GM21737 (cell line): ENCODE data around the gene MRPL52.
"Not testable (repeated sequence)": the region's sequence is repeated elsewhere in the genome, so short reads cannot be mapped to it uniquely, and the experiment has no call there.

Source experiments
- ATAC-seq: cut with Tn5 transposase; IDR thresholded peaks from one replicate; pipeline ENCODE4 v1.9.1; 2021; ENCODE audit warnings: mild to moderate bottlenecking, moderate library complexity; ENCODE audit not compliant: unreplicated experiment

The MRPL52 gene

DNA sequence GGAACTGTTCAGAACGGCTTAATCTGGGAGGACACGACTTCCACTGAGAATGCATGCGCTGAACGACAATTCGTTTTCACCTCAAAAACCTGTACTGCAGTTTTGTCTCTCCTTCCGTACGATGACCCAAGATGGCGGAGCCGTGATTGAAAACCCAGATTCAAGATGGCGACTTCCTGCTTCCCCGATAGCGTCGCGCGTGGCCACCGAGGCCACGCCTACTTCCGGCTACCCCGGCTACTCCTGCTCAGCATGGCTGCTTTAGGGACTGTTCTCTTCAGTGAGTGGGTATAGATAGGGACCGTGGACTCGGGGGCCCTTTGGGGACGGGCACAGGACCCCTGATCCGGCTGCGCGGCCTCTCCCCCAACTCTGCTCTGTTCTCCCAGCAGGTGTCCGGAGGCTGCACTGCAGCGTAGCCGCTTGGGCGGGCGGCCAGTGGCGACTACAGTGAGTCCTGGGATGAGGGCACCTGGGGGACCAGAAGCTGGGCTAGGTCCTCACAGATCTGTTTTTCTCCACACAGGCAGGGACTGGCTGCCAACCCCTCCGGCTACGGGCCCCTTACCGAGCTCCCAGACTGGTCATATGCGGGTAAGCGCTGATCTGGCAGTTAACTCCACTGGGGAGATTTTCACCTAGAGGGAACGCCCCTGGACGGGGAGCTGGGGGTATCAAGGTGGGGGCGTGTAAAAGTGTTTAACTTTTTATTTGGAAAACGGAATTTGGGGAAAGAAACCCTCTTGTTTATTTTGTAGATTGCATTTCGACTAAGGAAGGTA lies at the start of gene MRPL52:
Gene MRPL52 (plus strand): TSS at position 227 of the 782 bp plus-strand sequence. CDS start 26 bp downstream, at position 253.
- ATAC-seq: peak; percentile 88

DNA sequence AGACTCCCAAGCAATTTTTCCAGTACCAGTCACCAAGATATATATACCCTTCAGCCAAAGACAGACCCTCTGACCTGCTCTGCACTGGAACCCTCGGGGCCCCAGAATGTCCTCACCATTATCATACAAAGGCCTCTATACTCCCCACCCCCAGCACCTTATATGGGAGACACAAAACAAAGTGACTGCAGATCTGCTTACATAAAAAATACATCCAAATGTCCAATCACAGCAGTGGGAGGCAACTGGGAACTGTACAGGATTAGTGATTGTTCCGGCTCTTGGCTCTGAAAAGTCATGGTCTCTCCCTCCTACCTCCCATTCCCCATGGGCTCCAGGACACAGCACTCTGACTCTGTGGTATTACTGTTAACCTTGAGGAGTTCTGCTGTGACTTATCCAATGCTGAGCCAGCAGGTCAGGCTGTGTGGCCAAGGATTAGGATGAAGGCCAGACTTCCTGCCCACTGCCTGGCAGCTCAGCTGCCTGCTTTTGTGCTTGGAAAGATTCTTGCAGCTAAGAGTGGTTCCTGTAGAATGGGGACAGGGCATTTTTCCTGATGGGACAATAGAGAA lies 49.5 kb upstream of the MRPL52 start:
- ATAC-seq: no peak

DNA sequence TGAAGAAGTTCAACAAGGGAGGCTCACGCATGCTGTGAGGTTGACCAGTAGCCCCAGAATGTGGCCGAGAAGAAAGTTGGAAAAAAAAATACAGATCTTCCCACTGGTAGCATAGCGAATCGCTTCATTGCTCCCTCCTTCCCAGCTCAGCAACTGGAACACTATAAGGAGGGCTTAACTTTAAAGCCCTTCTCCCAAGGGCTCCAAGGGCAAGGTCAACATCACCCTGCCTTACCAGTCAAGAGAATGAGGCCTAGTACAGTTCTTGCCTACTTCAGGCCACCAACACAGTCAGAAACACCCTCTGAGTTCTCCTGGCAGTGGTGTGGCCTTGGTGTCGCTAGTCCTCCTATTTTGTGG lies 48.8 kb upstream of the MRPL52 start:
- ATAC-seq: no peak

DNA sequence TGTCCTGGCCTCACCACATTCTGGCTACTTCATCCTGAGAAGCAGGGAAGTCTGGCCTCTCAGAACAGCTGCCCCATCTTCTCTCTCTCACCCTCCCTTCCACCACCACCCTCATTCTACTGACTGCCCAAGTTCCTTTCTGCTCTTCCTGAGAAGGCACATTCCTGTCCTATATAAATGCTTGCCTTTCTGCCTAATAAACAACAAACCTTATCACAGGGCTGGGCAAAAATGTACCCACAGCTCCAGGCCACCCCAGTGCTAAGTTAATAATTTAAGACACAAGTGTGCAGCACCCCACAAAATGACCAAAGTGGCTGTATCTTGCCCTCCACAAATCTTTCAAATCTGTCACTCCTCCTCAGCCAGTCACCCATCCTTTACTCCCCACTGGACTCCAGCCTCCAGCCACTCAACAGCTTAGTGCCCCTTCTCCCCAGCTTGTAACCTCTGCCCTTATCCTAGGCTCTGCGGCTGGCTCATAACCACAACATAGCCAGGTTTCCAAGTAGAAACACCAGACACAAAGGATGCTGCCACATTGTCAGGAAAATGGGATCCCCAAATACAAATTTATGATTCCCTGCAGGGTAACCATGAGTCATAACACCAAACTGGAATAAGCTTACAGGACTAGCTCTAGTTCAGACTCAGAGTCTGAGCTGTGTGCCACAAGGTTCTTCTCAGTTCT lies 48.2 kb upstream of the MRPL52 start:
- no peak for ATAC-seq

DNA sequence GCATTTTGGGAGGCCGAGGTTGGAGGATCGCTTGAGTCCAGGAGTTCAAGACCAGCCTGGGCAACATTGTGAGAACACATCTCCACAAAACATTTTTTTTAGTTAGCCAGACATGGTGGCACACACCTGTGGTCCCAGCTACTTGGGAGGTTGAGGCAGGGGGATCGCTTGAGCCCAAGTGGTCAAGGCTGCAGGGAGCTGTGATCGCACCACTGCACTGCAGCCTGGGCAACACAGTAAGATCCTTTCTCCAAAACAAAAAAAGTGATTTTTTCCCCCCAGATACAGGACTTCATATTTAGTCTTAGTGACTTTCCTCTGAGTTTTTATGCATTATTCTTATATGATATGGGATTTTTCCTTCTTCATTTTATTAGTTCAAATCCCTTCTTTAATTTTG lies 43.0 kb upstream of the MRPL52 start:
- ATAC-seq: no peak

DNA sequence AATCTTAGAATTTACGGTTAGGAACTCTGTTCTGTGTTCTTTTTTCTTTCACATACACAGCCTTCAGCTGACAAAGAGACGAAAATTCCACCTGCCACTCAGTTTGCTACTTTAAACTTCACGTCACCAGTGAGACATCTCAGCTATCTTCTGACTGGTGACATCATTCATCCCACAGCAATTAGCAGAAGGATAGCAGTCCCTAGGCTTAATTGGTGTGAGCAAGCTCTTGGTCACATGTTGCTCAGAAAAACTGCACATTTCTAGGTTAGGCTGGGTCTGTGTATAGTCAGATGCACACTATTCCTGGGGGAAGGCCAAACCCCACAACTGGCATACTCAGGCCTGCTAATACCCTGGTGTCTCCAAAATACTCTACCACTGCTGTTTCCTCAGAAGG lies 38.4 kb upstream of the MRPL52 start:
- no peak for ATAC-seq

DNA sequence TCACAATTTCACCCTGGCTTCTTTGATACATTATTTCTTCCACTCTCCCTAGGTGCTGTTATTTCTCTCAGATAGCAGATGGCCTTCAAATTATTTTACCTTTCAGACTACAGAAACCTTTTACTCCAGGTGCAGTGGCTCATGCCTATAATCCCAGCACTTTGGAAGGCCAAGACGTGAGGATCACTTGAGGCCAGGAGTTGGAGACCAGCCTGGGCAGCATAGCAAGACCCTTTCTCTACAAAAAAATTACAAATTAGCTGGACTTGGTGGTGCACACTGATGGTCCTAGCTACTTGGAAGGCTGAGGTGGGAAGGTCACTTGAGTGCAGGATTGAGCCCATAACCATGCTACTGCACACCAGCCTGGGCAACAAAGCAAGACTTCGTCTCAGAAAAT lies 37.5 kb upstream of the MRPL52 start:
- no peak for ATAC-seq

DNA sequence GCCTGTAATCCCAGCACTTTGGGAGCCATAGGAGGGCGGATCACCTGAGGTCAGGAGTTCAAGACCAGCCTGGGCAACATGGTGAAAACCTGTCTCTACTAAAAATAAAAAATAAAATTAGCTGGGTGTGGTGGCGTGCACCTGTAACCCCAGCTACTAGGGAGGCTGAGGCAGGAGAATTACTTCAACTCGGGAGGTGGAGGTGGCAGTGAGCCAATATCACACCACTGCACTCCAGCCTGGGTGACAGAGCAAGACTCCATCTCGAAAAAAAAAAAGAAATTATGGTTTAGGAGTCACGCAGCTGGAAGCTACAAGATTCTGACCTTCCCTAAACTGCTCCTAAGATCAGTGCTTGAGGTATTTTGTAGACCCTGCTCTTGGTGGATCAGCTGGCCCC lies 36.1 kb upstream of the MRPL52 start:
- ATAC-seq: not testable (repeated sequence)

DNA sequence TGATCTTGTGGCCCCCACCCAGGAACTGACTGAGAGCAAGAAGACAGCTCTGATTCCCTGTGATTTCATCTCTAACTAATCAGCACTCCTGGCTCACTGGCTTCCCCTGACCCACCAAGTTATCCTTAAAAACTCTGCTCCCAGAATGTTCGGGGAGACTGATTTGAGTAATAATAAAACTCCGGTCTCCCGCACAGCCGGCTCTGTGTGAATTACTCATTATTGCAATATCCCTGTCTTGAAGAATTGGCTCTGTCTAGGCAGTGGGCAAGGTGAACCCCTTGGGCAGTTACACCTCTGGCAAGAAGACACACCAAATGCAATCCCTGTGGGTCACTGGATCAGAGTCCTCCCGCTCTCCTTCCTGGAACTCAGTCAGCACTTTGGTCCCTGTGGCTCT lies 35.7 kb upstream of the MRPL52 start:
- ATAC-seq: no peak

DNA sequence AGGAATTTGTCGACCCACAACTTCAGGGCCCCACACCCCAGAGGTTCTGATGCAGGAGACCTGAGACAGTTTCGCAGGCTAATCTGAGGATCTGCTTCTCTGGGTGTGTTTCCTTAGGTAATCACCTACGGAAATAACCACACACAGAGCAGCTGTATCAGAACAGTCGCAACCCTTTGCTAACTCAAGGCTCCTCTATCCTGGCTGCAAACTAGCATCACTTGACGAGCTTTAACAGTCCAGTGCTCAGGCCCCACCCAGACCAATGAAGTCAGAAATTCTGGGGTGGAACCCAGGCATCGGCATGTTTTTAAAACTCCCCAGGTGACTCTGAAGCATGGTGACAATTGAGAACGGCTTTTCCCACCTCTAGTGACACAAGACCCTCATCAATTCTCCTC lies 35.1 kb upstream of the MRPL52 start:
- ATAC-seq: no peak

DNA sequence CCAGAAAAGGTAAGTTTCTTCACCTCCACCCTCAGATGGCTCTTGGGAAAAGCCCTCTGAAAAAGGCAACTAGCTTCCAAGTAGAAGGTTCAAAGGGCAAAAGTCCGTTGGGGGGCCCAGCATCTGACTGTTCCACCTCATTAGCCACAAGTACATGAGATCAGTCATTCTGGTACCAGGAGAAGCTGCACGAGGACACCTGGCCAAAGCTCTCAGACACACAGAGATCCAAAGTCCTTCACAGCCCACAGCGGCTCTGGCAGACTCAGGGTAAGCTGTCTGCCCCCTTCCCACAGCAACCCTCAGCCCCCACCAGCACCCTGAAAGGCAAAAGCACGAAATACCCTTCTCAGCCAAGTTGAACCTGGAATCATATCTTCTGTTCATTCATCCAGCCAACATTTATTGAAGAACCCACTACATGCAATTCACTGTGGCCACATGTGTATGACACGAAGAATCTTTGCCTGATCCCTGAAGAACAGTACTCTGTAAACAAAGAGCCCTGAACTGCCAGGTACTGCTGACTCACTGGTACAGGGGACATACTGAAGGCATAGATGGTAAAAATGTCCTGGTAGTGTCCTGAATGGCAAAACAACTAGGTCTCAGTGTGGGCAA lies 33.5 kb upstream of the MRPL52 start:
- no peak for ATAC-seq

DNA sequence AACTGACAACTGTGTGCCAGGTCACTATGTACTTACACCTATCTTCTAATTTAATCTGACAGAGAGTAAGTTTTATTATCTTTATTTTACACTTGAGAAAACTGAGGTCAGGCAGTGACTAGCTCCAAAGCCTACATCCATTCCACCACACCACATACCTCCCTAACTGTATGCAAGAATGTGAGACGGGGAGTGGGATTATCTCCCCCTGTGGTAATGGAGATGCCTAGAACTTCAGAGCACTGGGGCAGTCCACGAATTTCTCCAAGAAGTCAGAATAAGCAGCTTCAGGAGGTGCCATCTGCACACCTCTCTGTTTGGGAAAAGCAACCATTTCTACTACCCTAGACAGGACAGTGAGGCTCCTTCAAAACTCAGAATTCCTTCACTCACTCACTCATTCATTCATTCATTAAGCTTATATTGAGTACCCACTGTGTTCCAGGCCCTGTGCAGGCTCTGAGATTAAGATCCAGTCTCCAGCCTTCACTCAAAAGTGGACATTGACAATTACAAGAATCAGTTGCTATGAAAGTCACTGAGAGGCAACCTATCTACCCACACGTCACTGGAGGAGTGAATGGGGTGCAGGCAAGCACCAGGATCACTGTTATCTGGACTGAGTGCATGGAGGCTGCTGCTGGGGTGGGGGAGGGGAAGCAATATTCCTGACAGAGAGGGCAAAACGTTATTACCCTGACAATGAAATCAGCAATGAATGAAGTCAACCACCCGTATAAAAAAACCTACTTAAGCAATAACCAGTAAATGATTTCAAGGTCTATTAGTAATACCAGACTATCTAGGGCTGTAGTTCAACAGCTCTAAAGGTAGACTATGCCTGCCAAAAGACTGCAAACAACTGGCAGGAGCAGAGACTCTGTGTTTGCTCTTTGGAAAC lies 32.4 kb upstream of the MRPL52 start:
- no peak for ATAC-seq

DNA sequence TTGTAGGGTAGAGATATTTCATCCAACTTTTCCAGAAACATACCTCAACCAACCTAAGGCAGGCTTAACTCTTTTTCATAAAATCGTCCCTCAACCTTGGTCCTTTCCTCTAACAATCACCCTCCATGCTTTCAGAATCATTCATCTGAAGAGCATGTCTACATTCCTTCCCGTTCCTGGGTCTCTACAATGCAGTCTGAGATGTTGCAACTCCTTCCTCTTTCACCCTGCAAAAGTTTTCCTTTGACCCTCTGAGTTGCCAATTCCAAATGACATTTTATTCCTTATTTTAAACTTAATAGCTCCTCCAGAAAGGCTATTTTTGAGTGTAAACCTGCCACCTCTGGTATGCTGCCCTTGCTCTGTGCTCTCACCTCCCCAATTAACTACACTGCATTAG lies 31.2 kb upstream of the MRPL52 start:
- no peak for ATAC-seq

DNA sequence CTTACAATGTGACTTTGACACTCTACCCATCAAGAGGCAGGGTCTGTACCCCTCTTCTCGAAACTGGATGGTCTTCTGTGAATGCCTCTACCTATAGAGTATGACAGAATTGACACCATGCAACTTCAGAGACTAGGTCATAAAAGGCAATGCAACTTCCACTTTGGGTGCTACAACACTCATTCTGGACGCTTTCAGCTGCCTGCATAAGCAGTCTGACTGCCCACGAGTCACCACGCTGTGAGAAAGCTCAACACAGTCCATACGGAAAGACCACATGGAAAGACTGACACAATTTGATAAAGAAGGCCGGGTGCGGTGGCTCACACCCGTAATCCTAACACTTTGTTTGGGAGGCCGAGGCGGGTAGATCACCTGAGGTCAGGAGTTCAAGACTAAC lies 29.3 kb upstream of the MRPL52 start:
- ATAC-seq: no peak

DNA sequence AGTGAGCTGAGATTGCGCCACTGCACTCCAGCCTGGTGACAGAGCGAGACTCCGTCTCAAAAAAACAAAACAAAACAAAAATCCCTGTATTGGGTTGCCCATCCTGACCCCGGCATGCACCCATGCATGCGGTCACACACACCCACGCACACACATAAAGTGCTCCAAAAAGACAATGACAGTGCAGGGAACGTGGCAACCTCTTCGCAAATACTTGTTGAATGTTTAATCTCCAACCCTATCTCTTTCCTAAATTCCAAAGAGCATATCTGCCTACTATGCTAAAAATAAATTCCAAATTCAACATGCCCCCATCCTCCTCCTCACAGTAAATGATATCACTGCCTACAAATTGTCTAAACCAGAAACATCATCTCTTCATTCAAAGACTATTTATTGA lies 28.0 kb upstream of the MRPL52 start:
- ATAC-seq: no peak

DNA sequence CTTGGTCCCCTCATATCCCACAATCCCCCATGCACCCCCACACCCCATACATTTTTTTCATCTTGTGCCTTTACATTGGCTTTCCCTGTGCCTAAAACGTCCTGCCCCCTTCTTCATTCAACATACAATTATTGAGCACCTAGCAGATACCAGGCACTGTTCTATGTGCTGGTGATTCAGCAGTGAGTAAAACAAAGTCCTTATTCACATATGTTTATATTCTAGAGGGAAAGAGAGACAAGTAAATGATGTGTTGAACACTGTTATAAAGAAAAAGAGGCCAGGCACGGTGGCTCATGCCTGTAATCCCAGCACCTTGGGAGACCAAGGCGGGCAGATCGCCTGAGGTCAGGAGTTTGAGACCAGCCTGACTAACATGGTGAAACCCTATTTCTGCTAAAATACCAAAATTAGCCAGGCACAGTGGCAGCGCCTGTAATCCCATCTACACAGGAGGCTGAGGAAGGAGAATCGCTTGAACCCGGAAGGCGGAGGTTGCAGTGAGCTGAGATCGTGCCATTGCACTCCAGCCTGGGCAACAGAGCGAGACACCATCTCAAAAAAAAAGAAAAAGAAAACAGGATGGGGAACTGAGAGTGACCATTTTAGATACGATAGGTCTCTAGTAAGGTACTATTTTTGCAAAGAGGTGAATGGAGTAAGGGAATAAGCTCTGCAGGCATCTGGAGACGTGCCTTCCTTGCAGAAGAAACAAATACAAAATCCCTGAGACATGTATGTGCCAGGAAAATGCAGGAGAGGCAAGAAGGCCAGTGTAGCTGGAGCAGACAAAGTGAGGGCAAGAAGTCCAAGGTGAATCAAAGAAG lies 26.6 kb upstream of the MRPL52 start:
- ATAC-seq: no peak

DNA sequence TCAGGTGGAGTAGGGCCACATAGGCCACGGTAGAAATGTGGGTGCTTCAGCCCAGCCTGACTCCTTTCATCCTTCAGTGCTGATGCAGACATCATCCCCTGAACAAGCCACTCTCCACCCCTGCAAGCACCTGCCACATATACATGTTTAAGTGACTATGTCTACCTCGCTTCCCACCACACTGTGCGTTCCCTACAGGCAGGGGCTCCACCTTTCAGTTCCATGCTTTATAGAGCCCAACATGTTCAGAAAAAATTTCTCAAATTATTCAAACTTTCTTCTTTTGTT lies 26.1 kb upstream of the MRPL52 start:
- ATAC-seq: no peak

DNA sequence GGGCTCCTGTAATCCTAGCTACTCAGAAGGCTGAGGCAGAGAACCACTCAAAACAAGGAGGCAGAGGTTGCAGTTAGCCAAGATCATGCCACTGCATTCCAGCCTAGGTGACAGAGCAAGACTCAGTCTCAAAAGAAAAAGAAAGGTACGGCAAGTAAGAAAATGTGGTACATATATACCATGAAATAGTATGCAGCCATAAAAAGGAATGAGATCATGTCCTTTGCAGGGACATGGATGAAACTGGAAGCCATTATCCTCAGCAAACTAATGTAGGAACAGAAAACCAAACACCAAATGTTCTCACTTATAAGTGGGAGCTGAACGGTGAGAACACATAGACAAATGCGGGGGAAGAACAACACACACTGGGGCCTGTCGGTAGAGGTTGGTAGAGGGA lies 24.5 kb upstream of the MRPL52 start:
- ATAC-seq: not testable (repeated sequence)

DNA sequence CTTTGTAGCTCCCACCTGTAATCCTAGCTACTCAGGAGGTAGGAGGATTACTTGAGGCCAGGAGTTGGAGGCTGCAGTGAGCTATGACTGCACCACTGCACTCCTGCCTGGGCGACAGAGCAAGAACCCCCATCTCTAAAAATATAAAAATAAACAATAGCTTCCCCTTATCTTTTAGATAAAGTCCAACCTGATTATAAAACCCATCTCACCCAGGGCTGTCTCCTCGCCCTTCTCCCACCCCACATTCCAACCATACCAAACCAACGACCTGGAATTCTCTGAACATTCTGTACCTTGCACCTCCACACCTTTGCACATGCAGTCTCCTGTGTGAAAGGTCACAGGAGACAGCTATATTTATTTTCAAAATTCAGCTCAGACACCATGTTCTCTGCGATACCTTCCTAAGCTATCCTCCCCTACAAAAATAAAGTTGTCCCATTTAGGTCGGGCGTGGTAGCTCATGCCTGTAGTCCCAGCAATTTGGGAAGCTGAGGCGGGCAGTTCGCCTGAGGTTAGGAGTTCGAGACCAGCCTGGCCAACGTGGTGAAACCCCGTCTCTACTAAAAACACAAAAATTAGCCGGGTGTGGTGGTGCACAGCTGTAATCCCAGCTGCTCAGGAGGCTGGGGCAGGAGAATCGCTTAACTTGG lies 22.1 kb upstream of the MRPL52 start:
- ATAC-seq: no peak
